ELF-1 (cell line): ENCODE data around the gene SHB.
A peak's percentile ranks its signal among the peaks of the same experiment; 100 is the strongest.
"Not testable (repeated sequence)": the region's sequence is repeated elsewhere in the genome, so short reads cannot be mapped to it uniquely, and the experiment has no call there.

Experiments
- DNase-seq: peaks from one replicate; pipeline ENCODE4 v3.0.0-alpha.2; 2016; ENCODE audit warnings: low read depth, low spot score

Gene SHB

GRCh38 chr9:37903647-37904444, 165.2 kb downstream of the SHB start, which contains the start of gene SLC25A51:
SLC25A51 (minus strand) TSS chr9:37904127; CDS start chr9:37888550, 15,577 bp downstream.
- peak; percentile 97 for DNase-seq

GRCh38 chr9:37902796-37903646, 166.0 kb downstream of the SHB start:
- no peak for DNase-seq

GRCh38 chr9:37902131-37902530, 166.9 kb downstream of the SHB start:
- DNase-seq = no peak

GRCh38 chr9:37899041-37899440, 170.0 kb downstream of the SHB start:
- DNase-seq = no peak

- DNase-seq = no peak
These were observed 171.4 kb downstream of the SHB start for GRCh38 chr9:37897665-37898064.

GRCh38 chr9:37892063-37892462, 177.0 kb downstream of the SHB start:
- DNase-seq = no peak

- not testable (repeated sequence) for DNase-seq
These were observed 178.0 kb downstream of the SHB start for GRCh38 chr9:37891042-37891441.

- no peak for DNase-seq
These were observed 179.5 kb downstream of the SHB start for GRCh38 chr9:37889536-37889935.

- not testable (repeated sequence) for DNase-seq
These were observed 180.9 kb downstream of the SHB start for GRCh38 chr9:37887977-37888583.

GRCh38 chr9:37880916-37881479, 188.0 kb downstream of the SHB start:
- no peak for DNase-seq

GRCh38 chr9:37876376-37876775, 192.7 kb downstream of the SHB start:
- no peak for DNase-seq

GRCh38 chr9:37873955-37874354, 195.1 kb downstream of the SHB start:
- no peak for DNase-seq

GRCh38 chr9:37870799-37871176, 198.2 kb downstream of the SHB start:
- no peak for DNase-seq

GRCh38 chr9:37870081-37870798, 198.8 kb downstream of the SHB start:
- DNase-seq = no peak
